ENCODE measurements around the gene HELQ.
"Not testable (repeated sequence)": the region's sequence is repeated elsewhere in the genome, so short reads cannot be mapped to it uniquely, and the experiment has no call there.

The HELQ gene, protein sequence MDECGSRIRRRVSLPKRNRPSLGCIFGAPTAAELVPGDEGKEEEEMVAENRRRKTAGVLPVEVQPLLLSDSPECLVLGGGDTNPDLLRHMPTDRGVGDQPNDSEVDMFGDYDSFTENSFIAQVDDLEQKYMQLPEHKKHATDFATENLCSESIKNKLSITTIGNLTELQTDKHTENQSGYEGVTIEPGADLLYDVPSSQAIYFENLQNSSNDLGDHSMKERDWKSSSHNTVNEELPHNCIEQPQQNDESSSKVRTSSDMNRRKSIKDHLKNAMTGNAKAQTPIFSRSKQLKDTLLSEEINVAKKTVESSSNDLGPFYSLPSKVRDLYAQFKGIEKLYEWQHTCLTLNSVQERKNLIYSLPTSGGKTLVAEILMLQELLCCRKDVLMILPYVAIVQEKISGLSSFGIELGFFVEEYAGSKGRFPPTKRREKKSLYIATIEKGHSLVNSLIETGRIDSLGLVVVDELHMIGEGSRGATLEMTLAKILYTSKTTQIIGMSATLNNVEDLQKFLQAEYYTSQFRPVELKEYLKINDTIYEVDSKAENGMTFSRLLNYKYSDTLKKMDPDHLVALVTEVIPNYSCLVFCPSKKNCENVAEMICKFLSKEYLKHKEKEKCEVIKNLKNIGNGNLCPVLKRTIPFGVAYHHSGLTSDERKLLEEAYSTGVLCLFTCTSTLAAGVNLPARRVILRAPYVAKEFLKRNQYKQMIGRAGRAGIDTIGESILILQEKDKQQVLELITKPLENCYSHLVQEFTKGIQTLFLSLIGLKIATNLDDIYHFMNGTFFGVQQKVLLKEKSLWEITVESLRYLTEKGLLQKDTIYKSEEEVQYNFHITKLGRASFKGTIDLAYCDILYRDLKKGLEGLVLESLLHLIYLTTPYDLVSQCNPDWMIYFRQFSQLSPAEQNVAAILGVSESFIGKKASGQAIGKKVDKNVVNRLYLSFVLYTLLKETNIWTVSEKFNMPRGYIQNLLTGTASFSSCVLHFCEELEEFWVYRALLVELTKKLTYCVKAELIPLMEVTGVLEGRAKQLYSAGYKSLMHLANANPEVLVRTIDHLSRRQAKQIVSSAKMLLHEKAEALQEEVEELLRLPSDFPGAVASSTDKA

GRCh38 chr4:83455281-83456183 lies at the start of gene HELQ, which contains the start of gene MRPS18C:
HELQ (minus strand) TSS chr4:83455823; CDS start chr4:83455693, 130 bp downstream.
MRPS18C (plus strand) TSS chr4:83456058; CDS start chr4:83456078, 20 bp downstream.
- peak; percentile 93 to 94 for ATAC-seq

- no peak for ATAC-seq
Measured at GRCh38 chr4:83504996-83505395, 49.4 kb upstream of the HELQ start.

DNA sequence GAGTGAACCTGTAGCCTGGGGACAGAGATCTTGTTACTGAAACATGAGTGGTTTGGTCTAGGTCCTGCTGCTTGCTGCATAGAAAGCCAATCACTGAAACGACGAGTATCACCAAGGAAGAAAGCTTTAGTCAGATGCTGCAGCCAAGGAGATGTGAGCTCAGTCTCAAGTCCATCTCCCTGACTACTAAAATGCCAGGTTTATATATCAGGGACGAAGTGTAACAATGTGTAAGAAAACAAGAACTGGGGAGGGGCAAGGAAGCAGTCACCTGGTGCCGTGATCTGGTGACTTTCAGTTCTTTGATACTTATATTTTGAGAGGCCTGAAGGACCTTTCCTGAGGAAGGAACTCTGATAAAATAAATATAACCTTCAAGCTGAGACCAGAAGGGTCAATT lies 48.9 kb upstream of the HELQ start:
- ATAC-seq, result peak in 1 of 2 donors; percentile 47

- peak; percentile 67 to 71 for ATAC-seq
Measured at GRCh38 chr4:83503974-83504373, 48.4 kb upstream of the HELQ start.

GRCh38 chr4:83501671-83502070 lies 46.0 kb upstream of the HELQ start:
- ATAC-seq, result not testable (repeated sequence)

GRCh38 chr4:83498187-83498586 lies 42.6 kb upstream of the HELQ start:
- ATAC-seq, result no peak

DNA sequence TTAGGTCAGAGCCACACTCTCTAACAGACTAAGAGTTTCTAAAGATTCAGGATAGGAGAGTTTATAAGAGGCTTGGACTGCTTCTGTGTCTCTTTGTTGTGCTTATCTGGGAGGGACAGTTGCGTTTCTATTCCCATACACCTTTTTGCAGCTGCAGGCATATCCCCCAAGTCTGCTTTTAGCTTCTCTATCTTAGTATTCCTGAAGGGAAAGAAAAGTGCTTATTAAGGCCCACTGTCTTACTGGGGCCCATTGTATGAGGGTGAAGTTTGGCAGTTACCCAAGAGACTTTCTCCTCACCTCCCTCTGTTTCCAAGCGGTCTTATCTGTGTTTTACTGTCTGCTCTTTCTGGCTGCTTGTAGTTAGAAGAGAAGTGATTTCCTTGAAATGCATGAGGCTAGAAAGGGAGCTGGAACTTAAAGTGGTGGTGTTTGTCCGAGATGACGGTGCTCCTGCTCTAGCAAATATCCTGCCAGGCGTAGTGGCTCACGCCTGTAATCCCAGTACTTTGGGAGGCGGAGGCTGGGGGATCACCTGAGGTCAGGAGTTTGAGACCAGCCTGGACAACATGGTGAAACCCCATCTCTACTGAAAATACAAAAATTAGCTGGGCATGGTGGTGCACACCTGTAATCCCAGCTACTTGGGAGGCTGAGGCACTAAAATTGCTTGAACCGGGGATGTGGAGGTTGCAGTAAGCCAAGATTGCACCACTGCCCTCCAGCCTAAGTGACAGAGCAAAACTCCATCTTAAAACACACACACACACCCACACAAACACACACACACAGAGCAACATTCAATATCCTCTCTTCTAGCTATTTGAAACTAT lies 40.7 kb upstream of the HELQ start:
- not testable (repeated sequence) for ATAC-seq

DNA sequence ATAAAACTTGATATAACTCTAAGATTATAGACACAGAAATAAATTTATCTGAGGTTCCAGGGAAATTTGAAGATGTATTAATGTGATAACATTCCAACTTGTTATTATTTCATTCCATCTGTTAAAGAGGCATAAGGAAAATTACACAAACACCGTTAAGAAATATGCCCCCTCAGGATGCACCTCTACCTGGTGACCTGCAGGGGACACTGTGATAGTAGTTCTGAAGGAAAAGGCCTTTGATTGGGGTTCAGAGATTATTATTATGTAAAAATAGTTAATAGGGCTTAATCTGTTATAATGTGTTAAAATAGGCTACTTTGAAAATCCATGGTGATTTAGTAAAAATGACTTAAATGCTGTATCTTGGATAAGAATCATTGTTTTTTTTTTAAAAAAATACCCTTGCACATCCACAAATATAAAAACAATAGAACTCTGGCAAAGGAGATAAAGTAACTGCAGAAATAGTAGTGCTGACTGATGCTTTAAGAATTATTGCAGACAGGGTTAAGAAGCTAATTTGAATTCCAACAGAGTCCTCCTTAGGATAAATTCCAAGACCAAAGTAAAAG lies 35.3 kb upstream of the HELQ start:
- ATAC-seq, result peak in 1 of 2 donors; percentile 38

DNA sequence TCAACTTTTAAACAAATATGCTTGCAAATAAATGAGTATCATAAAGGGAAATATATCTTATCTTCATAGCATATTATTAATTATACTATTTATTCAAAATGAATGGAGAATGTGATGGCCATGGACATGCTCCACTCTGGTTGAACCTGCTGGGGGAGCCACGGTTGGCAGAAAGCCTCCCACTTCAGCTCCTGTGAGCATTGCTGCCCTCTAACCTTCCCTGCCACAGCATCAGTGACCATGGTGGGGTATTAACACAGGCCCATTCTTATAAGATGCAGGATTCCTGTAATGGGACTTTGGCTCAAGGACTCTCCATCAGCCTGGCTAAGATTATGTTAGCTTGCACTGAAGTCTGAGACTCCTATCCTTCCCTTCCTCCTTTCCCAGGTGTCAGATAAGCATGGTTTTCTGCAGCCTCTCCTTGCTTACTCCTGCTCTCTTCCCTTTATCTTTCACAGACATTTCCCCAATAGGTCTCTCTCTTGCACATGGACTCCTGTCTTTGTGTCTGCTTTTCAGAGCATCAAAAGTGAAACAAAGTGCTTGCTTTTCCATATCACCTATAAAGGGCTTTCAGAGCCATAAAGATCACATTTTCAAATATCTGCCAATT lies 34.2 kb upstream of the HELQ start:
- no peak for ATAC-seq

- no peak for ATAC-seq
Measured at GRCh38 chr4:83486457-83487129, 31.0 kb upstream of the HELQ start.

GRCh38 chr4:83484500-83485461 lies 29.2 kb upstream of the HELQ start, which contains the start of gene ABRAXAS1:
ABRAXAS1 (minus strand) TSS chr4:83485100; CDS start chr4:83485072, 28 bp downstream.
- ATAC-seq, result peak; percentile 92 to 93

DNA sequence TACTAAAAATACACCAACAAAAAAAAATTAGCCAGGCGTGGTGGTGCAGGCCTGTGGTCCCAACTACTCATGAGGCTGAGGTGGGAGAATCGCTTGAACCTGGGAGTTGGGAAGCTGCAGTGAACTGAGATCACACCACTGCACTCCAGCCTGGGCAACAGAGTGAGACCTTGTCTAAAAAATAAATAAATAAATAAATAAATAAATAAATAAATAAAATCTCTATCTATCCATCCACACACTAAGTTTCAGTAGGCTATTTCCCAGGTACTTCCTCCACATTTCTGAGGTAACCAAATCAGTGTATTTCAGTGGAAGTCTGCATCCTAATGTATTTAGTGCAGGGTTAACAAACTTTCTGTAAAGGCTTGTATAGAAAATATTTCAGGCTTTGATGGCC lies 18.3 kb upstream of the HELQ start:
- ATAC-seq, result no peak

DNA sequence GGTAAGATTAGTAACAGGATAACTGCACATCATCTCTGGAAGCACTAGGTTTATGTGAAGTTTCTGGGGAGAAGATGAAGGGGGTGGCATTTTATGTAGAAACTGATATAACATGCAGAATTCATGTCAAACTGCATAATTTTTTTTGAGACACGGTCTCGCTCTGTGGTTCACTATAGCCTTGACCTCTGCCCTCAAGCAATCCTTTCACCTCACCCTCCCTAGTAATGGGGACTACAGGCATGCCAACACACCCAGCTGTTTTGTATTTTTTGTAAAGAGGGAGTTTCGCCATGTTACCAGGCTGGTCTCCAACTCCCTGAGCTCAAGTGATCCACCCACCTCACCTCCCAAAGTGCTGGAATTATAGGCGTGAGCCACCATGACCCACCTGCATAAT lies 17.8 kb upstream of the HELQ start:
- no peak for ATAC-seq

GRCh38 chr4:83456184-83456501 lies 520 bp upstream of the HELQ start:
- ATAC-seq, result no peak

DNA sequence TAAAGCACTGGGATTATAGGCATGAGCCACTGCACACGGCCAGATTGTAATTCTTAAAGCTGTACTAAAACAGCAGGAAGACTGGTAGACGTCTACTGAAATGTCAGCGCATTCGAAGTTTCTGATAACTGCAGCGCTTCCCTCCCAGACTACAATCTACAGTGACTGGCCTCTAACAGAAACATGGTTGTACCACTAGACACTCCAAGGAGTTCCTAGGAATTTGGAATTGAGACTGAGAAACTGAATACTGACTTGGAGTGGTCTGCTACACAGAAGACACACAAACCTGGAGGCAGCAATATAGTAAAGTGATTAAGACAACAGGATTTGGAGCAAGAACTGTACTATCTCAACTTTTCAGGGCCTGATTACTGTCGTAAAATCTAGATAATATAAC lies 937 bp downstream of the HELQ start:
- ATAC-seq, result no peak

- no peak for ATAC-seq
Measured at GRCh38 chr4:83449009-83449408, 6.6 kb downstream of the HELQ start.

- ATAC-seq, result no peak
Measured at GRCh38 chr4:83440899-83441298, 14.7 kb downstream of the HELQ start.

DNA sequence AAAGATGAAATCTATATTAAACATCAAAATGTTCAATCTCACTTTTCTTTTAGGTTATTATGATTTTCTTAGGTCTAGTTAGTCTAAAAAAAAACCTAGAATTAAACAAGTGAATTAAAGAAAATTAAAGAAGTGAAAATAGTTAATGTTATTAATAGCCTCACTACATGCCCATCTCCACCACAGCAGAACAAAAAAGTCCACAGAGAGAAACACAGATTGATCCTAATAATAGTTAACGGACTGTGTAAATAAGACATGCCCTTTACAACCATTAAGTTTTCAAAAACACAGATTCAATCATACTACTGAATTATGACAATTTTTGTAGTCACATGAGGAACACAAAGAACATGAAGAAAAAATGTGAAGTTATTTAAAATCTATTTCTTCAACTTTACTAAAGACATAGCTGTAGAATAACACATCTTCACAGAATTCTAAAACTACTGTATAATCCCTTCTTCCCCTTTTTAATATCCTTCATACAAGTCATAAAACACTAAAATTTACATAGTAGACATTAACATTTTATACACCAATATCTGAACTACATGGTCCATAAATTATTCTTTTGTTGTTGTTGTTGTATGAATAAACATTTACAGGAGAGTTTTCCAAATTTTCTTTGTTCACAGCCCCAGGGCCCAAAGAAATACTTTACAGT lies 15.3 kb downstream of the HELQ start:
- no peak for ATAC-seq
